GM18870 (cell line): ENCODE measurements around the gene NKX2-3.

Experiments used
- ATAC-seq: cut with Tn5 transposase; IDR thresholded peaks from one replicate; pipeline ENCODE4 v1.9.1; 2021; ENCODE audit warnings: moderate library complexity; ENCODE audit not compliant: unreplicated experiment

Gene NKX2-3

DNA sequence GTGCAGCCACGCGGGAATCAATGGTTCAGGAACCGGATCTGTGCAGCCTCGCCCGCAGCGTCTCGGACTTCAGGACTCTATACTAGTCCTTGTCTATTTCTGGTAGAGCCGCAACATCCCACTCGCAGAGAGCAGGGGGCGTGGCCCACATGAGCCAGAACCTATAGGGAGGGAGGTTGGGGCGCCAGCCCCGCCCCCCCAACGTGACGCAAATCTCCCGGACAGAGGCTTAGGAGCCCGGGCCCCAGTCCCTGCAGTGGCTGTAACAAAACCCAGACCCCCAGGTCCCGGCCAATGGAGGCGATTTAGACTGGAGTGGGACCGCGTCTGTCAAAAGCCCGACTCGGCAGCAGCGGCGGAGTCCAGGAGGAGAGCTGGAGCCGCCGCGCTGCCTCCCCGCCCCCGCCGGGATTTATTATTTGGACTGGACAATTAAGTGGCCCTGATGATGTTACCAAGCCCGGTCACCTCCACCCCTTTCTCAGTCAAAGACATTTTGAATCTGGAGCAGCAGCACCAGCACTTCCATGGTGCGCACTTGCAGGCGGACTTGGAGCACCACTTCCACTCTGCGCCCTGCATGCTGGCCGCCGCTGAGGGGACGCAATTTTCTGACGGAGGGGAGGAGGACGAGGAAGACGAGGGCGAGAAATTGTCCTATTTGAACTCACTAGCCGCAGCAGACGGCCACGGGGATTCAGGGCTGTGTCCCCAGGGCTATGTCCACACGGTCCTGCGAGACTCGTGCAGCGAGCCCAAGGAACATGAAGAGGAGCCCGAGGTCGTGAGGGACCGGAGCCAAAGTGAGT lies at the start of gene NKX2-3:
TSS of gene NKX2-3 (plus strand) at position 256 of the 809 bp plus-strand sequence. CDS start at position 446, 190 bp downstream.
- ATAC-seq: no peak

DNA sequence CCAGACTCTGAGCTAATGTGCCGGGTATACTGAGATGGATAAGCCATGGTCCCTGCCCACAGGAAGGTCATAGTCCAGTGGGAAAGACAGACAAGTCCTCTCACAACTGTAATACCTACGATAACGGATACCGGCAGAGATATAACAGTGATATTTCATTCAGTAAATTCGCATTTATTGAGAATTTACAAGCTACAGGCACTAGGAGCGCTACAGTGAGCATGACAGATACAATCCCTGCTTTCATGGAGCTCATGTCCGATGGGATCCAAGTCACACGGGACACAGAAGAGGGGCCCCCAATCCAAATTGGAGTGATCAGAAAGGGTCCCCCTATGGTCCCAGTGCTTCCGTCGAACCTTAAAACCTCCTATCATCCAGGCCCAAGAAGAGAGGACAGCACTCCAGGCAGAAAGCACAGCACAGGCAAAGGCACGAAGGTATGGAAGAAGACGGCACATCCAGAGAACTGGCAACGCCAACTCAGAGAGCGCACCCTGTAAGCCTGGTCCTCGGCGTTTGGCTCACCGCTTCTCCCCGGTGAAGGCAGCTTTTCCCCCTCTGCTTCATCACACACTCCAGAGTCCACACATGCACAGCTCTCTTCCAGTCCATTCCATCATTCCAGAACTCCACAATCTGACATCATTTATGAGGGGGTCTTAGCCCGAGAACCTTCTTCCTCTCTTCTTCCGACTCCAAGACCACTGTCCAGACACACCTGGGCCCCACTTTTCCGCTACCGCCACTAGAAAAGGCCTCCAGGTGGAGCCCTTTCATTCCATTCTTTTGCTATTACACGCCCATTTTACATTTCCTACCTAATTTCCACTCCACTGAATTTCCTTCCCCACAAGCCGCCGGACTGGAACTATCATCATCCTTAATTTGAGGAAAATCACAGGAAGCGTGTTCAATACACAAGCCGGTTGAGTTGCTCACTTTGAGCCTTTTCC lies 47.8 kb upstream of the NKX2-3 start:
- no peak for ATAC-seq

DNA sequence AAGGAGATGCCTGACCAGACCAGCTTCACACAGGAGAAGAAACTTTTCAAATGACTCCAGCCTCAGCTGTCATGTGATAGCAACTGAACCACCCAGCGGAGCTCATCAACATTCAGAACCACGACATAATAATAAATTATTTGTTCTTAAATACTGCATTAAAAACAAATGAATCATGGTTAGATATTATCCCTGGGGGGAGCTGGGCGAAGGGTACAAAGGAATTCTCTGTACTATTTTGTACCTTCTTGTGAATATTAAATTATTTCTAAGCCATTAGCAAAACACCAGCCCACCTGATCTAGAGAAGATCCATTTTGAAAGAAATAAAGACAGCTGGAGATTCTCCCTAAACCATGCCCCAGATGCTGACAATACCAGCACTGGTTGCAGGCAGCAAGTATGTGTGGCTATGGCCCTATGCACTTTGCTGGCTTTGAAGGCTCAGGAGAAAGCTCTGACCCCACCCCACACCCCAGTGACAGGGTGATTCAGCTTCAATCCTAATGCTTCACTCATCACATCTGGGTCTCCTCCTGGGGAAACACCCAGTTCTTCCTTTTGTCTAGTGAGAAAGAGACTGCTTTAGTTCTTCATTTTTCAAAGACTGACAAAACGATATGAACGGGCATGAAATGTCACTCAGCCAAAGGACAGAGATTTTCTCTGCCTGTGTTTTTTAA lies 45.5 kb upstream of the NKX2-3 start:
- no peak for ATAC-seq

DNA sequence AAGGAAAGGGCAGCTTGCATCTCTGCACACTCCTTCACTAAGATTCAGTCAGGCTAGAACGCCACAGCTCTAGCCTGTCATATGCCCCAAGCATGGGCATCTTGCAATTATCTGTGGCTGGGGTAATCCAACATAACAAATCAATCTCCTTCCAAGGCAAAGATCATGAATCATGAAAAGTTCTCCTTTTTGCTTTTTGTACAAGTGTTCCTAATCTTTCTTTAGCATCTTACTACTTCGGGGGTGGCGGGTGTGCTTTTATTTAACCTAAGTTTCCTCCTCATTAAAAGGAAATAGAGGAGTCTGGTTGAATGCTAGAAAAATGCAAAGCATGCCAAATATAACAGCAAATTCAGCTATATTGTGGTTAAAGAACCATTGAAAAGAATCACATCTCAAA lies 43.5 kb upstream of the NKX2-3 start:
- ATAC-seq: no peak

DNA sequence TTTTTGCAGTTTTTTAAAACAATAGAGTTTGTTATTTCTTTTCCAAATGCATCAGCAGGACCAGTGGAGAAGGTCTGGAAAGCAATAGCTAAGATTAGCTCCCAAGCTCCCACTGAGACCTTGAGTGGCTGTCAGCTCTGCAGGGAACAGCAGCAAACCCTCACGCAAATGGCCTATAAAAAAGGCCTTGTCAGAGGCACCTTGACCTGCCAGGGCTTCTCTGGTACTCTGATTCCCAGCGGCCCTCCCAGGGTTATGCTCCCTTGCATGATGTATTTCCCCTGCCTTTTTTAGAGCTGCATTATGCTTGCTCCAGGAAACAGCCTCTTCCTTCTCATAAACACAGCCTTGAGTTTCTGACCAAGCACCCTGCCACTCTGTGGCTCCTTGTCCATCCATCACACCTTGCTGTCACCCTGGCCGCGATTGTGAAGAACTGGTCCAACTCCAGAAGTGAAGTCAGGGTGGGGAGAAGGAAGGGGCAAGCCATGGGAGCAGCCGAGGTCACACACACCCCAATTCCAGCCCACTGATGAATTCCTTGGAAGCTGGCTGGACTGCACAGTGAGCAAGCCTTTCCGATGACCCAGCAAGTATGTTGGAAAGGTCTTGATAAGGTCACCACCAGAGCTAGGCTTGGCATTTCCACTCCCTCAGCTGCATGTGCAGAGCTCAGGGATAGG lies 35.3 kb upstream of the NKX2-3 start:
- no peak for ATAC-seq

DNA sequence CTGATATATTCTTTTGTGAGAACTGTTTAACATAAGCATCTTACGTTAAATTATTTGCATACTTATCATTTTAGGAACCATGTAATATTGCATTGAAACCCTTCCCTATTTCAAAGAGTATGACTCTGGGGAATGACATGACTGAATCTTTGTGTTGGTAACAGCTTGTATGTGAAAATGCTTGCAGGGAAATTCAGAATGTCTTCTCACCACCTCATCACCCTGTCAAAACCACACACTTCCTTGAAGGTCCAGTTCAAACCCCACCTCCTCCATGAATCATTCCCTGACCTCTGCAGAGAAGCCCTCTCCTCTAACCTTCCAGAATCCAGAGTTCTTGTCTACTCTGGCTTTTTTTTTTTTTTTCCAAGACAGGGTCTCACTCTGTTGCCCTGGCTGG lies 26.3 kb upstream of the NKX2-3 start:
- no peak for ATAC-seq

DNA sequence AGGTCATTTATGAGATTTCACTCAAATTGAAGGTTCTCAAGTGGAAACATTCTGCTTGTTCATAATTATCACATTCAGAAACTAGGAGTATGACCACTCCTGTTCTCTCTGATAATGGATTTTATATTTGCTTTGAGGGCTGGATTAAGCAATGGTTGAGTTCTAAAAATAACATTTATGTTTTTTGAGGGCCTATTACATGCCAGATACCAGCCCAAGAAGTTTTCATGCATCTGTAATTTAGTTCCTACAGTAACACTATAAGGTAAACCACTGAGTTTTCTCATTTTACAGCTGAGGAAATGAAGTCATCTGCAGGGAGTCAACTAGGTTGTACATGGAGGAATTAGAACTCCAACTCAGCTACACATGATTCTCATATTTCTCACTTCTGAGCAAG lies 25.5 kb upstream of the NKX2-3 start:
- no peak for ATAC-seq

DNA sequence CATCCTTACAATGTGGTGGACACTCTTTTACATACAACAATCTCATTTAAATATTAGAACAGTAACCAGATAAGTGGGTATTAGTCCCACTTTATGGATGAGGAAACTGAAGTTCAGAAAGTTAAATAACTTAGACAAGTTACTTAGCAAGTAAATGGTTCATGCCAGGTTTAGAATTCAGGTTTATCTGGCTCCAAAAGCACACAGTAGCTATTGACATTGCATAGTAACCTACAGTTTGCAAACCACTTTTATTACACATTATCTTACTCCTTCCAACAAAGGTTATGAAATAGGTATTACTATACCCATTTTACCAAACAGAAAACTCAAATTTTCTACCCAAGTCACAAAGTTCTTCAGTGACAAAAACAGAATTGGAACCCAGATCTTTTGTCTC lies 19.7 kb upstream of the NKX2-3 start:
- no peak for ATAC-seq

DNA sequence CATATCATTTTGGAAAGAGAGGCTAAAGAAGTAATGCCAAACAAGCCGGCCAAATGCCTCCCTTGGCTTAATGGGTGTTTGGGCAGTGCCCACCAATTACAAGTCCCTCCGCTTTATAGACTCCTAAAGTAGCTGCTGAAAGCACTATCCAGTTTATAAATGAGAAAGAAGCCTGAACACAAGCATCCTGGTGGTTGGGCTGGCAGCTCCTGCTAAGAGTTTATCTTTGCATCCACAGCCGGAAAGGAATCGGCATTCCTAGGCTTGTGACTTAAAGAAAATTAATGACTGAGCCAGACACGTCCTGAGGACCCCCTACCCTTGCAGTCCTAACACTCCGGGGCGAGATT lies 13.1 kb upstream of the NKX2-3 start:
- no peak for ATAC-seq

DNA sequence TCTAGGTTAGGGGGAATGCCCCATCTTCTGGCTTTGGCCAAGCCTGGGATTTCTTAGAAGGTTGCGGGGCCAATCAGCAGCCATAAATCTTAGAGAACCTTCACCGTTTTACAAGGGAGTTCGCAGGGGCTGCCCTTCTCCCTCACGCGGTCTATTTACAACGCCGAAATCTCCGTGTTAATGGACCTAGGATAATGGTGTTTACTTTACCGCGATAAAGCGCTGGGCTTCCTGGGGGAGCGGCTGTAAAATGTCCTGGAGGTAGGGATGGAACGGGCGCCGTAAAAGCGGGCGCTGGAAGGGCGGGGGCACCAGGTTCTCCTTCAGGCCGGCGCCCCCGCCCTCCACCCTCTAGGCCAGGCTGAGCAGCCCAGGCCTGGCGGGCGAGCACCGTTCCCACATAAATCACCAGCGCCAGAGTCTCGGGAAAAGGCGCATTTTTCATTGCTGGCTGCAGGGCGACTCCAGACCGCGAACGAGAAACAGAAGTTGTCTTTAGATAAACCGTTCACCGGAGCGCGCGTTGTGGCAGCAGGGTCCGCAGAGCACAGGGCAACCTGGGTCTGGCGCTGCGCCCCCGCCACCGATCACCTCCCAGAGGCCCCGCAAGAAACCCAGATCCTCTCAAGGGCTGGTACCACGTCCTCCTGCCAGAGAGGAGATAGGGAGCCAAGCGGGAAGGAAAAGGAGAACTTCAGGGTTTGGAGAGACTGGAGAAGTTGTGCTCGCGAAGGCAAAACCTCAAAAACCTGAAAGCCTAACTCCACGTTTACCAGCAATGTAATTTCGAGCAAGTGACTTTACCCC lies 12.5 kb upstream of the NKX2-3 start:
- no peak for ATAC-seq

DNA sequence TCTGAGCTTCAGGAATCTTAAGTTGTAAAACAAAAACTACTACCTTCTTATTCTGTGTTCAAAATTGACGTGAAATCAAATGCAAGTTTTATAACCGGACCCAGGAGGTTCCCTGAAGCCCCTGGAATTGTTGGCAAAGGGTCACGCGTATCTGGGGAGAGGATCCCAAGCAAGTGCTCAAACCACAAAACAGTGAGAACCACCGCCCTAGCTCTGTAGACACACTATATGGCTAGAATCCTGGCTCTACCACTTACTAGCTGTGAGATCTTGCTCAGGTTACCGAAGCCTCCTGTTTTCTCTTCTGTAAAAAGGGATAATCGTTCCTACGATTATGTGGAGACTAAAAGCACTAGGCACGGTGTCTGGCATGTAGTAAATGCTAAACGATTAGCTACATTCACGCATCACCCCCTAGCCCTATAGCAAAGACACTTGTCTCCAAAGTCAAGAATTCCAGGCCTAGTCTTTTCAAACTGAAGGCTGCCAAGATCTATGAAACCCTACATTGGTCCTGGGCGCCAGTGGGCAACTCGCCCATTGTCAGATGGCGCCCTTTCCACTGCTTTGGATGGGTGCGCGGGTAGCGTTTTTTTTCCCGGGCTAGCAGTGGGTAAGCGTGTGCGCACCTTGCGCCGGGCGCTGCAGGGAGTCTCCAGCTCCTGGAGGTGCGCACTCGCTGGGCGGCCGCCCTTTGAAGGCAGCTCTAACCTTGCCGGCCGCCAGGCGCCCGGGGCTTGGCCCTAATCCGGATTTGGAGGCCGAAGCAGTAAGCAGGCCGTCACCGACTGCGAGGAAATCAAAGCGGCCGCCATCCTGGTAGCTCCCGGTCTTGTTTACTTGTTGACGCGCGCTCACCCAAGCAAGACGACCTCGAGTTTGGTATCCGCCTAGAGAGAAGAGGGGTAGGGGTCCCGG lies 11.6 kb upstream of the NKX2-3 start:
- no peak for ATAC-seq

DNA sequence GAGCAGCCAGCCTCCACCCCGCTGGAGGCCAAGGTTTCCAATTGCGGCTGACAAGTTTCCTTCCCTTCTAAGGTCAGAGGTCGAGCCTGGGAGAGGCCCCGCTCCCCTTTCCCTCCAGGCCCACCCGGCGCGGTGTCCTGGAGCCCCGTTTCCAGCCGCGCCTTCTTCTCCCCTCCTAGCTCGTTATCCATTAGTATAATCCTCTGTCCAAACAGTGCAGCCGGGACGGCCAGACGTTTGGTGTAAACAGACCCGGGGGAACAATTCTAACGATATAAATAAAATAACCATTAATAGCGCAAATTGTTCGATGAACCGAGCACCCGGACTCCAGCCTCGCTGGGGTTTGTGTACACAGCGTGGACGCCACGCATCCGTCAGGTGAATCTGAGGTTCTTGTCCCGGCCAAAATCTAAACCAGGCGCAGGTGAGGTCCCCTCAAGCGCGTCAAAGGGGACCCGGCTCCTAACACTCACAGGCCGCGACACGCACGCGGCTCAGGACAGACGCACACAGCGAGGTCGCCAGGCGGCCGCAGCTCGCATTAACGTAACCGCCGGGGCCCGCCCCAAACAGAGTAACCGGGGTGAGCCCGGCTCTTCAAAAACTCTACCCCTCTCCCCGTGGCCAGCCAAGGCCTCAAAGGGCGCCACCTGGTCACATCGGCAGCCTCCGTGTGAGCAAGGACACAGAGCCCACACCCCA lies 10.8 kb upstream of the NKX2-3 start:
- ATAC-seq: no peak

DNA sequence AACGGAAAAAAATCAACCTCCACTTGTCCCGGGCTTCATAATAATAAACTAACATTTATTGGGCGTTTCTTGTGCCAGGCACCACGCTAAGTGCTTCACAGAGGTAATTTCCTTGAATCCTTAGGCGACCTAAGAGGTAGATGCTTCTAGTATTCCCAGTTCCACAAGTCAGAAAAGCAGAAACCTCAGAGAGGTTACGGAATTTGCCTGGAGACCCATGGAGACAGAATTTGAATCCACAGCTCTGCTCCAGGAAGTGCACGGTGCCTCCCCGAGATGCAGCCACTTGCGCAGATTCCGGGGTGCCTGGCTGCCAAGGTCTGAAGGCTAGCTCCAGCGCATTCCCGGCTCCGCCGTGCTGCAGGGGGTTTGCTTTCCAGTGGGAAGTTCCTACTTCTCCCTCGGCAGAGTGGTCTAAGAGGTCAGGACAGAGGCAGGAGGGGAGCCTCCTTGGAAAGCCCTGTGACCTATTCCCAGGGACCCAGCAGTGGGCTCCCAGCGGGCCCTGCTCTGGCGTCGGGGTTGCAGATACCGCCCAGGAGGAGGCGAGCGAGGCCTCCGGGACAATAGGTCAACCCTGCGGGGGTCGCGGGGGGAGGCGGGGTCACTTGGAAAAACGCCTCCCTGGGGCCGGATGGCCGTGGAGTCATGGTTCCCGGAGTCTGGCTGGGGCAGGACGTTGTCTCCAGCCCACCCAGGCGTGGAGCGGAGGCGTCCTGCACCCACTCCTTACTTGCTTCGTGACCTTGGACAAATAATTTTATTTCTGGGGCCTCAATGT lies 10.1 kb upstream of the NKX2-3 start:
- ATAC-seq: no peak

DNA sequence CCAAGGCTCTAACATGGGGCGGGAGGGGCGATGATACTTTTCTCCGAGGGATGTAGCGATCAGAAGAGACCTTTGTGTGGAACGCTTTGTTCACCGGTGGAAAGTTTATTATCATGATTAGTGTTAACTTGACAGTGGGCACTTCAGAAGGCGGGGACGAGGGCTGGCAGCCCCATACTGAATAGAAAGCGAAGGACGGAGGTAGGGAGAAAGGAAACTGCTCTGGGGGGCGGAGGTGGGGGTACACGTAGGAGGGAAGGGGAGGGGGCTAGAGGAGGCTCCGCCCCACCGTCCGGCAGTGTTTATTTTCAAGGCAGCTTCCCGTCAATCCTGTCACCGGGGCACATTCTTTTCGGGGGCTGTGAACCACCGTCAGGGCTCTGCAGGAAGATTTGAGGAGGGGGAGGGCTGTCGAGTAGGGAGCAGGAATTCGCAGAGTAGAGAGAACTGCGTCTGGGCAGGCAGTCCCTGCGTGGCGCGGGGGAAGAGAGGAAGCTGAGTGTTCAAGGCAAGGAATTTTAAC lies 9.4 kb upstream of the NKX2-3 start:
- ATAC-seq: no peak

DNA sequence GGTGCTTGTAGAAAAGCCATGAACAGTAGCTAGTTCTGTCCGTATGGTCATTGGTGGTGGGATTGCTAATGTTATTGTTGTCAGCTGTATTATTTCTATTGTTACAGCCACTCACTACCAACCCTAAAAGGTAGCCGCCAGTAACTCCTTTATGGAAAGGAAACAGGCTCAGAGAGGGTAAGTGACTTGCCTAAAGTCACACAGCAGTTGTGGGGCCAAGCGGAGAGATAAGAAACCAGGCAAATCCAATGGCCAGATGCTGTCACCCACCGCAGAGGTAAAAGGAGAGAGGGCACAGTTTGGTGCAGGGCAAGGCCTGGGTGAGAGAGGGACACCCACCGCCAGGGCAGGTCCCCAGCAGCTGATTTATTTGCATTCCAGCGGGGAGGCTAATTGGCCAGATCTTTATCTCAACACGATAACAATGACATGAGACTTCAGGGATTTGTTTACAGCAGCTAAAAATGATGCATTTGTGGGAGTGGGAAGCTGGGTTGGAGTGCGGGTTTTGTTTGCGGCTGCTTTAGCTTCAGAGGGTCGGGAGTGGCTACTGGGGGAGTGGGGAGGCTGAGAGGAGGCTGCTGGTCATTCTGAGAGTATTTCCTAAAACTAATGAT lies 8.6 kb upstream of the NKX2-3 start:
- no peak for ATAC-seq

DNA sequence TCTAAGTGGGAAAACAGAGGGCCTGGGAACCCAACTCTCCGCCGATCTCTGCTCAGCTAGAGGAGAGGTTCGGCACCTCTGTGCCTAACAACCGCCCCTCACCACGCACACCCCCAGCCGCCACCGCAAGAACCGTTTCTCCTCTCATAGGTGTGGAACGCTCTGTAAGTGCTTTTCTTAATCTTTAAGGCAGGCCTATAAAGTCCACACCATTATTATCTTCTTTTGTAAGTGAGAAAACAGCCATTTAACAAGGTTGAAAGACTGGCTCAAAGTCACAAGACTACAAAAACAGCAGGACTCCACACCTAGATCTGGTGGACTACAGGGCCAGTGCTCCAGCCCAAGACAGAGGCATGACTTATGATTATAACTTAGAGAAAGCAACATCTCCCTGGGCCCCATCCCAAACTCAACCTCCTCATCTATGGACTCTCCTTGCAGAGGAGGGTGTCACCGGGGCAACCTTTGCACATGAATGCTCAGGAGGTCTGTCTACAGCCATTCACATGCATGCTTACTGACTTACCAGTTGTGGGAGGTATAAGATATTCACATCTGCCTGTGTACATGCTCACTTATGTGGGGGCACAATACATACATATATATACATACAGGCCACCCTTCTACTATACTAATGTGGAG lies 7.9 kb upstream of the NKX2-3 start:
- no peak for ATAC-seq
